GM12801 (cell line): ENCODE results near the gene UBB.

Source experiments
- TF ChIP-seq, protein P1 (sequence below): IDR thresholded peaks from one replicate; pipeline ENCODE4 v1.5.1; 2011; ENCODE audit warnings: control low read depth; ENCODE audit not compliant: insufficient read length; ENCODE audit errors: extremely low read depth

Gene UBB

DNA sequence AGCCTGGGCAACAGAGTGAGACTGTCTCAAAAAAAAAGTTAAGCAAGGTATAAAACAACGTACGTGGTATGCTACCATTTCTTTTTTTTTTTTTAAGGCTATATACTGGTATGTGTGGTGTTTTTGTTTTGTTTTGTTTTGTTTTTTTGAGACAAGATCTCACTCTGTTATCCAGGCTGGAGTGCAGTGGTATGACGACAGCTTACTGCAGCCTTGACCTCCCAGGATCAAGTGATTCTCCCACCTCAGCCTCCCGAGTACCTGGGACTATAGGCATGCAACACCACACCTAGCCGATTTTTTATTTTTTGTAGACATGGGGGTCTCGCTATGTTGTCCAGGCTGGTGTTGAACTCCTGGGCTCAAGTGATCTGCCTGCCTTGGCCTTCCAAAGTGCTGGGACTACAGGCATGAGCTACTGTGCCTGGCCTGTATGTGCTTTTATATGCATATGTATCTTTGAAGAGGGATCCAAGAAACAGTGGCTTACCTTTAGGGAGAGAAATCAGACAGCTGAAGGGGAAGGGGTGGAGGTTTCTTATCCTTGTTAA is 34.1 kb upstream of the UBB start:
- TF ChIP-seq, protein P1, sequence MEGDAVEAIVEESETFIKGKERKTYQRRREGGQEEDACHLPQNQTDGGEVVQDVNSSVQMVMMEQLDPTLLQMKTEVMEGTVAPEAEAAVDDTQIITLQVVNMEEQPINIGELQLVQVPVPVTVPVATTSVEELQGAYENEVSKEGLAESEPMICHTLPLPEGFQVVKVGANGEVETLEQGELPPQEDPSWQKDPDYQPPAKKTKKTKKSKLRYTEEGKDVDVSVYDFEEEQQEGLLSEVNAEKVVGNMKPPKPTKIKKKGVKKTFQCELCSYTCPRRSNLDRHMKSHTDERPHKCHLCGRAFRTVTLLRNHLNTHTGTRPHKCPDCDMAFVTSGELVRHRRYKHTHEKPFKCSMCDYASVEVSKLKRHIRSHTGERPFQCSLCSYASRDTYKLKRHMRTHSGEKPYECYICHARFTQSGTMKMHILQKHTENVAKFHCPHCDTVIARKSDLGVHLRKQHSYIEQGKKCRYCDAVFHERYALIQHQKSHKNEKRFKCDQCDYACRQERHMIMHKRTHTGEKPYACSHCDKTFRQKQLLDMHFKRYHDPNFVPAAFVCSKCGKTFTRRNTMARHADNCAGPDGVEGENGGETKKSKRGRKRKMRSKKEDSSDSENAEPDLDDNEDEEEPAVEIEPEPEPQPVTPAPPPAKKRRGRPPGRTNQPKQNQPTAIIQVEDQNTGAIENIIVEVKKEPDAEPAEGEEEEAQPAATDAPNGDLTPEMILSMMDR, result no peak

DNA sequence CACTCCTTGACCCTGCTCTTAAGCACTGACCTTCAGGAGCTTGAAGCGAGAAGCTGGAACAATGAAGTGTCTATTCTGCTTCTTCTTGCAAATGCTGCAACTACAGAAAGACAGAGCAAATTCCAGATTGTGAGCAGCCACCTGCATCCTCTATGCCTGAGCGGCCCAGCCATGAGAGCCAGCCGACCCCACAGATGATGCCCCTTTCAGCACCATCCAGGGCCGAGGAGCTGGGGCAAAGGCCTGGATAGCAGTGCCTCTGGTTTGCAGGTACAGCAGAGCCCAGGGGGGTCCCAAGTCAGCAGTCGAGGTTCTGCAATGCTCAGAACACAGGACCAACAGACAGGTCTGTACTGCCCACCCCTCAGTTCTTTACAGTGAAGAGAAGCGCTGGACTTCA is 32.3 kb upstream of the UBB start:
- TF ChIP-seq, protein P1, result no peak

DNA sequence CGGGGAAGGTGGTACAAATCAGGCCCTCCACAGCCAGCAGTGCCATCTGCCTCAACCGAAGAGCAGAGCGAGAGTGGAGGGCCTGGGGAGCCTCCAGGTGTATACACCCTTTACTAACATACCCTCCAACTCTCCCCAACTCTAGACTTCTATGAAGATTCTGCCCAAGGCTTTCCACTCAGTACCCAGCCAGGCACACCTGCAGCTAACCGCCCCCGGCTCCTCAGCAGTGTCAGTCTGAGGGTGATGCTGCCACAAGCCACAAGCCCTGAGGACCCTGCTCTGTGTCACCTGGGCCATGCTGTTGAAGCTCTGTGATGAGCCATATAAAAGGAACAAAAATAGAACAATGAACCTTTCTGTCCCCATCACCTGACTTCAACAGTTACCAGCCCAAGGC is 31.5 kb upstream of the UBB start:
- TF ChIP-seq, protein P1, result no peak

GRCh38 chr17:16351831-16352230 is 29.1 kb upstream of the UBB start:
- TF ChIP-seq, protein P1, result no peak

- TF ChIP-seq, protein P1, result no peak
Measured at GRCh38 chr17:16352303-16352666, 28.6 kb upstream of the UBB start.

- TF ChIP-seq, protein P1, result no peak
Measured at GRCh38 chr17:16352667-16353316, 28.1 kb upstream of the UBB start.

- TF ChIP-seq, protein P1, result no peak
Measured at GRCh38 chr17:16353317-16354174, 27.3 kb upstream of the UBB start, which contains the start of gene CENPV. CENPV (minus strand) TSS chr17:16353469; CDS start chr17:16353436, 33 bp downstream.
